HG03442 (cell line): ENCODE data around the gene RAD51B.
A peak's percentile ranks its signal among the peaks of the same experiment; 100 is the strongest.
"Not testable (repeated sequence)": the region's sequence is repeated elsewhere in the genome, so short reads cannot be mapped to it uniquely, and the experiment has no call there.

ENCODE experiments used
- ATAC-seq: cut with Tn5 transposase; IDR thresholded peaks from one replicate; pipeline ENCODE4 v1.9.1; 2021; ENCODE audit warnings: mild to moderate bottlenecking, moderate library complexity; ENCODE audit not compliant: unreplicated experiment

Gene RAD51B

GRCh38 chr14:68285421-68286179 is 466.0 kb downstream of the RAD51B start:
- ATAC-seq, result peak; percentile 31

DNA sequence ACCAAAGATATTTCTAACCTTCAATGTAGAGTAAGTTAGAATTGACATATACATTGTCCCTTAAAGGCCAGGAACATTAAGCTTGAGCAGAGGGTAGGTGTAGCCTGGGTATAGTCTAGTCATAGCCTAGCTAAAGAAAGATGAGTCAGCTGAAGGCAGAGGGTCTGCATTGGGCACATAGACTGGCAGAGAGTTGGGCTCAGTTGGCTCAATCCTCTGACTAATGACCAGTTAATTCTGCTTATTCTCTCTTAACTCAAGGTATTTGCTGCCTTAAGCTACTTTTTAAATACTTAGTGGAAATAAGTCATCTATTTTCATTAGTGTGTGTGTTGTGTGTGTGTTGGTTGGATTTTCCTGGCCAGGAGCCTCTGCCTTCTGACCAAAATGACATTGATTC is 467.1 kb downstream of the RAD51B start:
- ATAC-seq, result no peak

GRCh38 chr14:68289452-68289851 is 469.9 kb downstream of the RAD51B start:
- not testable (repeated sequence) for ATAC-seq

GRCh38 chr14:68291820-68292219 is 472.2 kb downstream of the RAD51B start:
- ATAC-seq, result no peak

- ATAC-seq, result no peak
Measured at GRCh38 chr14:68292441-68293215, 473.0 kb downstream of the RAD51B start.

- no peak for ATAC-seq
Measured at GRCh38 chr14:68293404-68293803, 473.8 kb downstream of the RAD51B start.

DNA sequence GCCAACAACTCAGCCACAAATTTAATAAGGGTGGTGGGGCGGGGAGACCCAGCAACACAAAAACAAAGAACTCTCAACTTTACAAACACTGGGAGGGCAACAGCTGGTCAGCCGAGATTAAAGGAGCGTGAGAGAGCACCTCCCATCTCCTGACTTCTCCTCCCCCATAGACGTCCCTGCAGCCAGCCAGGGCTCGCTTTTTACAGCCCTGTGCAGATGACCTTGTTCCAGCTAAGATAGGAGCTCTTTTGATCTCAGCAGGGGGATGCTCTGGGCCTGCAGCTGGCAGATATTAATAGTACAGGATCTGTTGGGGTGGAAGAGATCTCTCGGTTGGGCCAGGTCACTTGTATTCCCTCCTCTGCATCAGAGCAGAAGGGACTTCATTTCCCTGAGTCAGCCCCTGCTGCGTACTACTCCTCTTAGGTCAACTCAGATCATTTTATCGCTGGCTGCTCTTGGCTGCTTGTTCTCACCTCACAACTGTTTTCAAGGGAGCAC is 475.8 kb downstream of the RAD51B start:
- no peak for ATAC-seq

DNA sequence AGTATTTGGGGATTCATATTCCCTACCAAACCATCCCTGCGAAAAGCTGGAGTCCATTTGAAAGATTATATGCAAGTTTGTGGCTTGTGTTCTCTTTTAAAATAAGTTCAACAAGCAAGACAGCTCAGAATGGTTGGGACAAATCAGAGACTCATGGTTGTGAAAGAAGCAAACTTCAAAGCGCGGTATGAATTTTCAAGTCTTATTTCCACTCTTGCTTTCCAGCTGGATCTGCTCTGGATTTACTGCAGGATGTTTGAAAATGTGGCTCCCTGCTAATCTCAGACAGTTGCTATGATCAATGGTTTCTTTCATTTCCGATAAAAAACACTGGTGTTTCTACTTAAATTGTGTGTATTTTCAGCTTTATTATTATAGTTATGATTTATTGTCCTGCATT is 477.5 kb downstream of the RAD51B start:
- no peak for ATAC-seq

- ATAC-seq, result no peak
Measured at GRCh38 chr14:68297876-68298468, 478.4 kb downstream of the RAD51B start.

DNA sequence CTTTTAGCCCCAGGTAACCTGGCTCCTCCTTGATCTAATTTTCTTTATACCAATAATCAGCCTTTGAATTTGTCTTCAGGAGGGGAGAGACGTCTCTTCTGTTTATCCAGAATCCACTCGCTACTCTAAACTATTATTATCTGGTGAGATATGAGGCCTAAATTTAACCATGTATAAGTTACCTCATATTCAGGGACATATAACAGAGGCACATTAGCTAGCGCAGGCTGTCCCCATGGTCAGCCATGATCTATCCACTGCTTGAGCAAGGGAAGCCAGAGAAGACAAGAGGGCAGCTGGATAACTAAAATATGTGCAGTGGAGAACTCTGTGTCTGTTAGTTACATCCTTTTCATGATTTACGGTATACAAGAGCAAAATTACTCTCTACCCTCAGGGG is 481.0 kb downstream of the RAD51B start:
- no peak for ATAC-seq

GRCh38 chr14:68301219-68301618 is 481.6 kb downstream of the RAD51B start:
- no peak for ATAC-seq

GRCh38 chr14:68302938-68303337 is 483.4 kb downstream of the RAD51B start:
- not testable (repeated sequence) for ATAC-seq

GRCh38 chr14:68305738-68306137 is 486.2 kb downstream of the RAD51B start:
- ATAC-seq, result no peak

DNA sequence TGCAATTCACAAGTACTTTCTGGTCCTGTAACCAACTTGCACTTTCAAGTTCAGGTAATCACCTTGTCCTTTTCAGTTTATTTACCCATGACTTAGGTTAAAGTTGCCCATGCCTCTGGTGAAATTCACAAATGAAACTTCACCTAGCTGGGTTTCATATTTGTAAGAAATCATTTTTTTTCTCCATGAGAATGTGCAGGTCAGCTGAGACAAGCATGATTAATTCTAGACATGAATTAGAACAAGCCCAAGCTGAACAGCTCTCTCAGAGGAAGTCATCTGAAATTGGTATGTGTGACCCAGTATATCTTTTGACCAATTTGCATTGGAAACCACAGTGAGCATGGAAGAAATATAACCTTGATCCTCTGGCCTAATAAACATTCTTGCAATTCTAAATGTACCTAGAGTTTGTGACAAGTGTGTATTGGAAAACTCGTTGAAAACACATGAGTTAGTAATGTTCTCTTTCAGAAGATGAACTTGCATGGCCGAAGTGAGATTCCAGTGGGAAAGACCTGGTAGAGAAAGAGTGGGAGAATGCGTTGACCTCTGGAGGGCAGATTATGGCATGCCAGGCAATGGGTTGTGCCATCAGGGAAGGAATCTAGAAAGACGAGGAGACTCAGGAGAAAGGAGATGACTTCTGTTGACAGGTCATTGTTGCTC is 486.8 kb downstream of the RAD51B start:
- no peak for ATAC-seq

GRCh38 chr14:68306934-68307789 is 487.6 kb downstream of the RAD51B start:
- ATAC-seq, result no peak

DNA sequence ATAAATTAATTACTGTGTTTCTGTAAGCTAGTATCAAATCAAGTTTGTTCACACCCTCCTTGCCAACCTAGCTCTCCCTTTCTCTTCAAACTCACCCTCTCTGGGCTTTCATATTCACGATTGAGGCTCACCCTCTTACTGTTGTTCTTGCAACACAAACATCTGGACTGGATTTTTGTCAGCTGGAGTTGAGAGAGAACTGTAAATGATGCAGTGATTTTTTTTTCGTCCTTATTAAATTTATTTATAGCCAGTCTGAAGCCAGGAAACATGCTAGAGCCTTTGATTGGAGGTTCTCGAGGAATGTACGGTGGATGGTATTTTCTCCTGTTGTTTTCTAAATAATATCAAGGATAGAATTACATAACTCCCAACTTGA is 488.2 kb downstream of the RAD51B start:
- ATAC-seq, result no peak

DNA sequence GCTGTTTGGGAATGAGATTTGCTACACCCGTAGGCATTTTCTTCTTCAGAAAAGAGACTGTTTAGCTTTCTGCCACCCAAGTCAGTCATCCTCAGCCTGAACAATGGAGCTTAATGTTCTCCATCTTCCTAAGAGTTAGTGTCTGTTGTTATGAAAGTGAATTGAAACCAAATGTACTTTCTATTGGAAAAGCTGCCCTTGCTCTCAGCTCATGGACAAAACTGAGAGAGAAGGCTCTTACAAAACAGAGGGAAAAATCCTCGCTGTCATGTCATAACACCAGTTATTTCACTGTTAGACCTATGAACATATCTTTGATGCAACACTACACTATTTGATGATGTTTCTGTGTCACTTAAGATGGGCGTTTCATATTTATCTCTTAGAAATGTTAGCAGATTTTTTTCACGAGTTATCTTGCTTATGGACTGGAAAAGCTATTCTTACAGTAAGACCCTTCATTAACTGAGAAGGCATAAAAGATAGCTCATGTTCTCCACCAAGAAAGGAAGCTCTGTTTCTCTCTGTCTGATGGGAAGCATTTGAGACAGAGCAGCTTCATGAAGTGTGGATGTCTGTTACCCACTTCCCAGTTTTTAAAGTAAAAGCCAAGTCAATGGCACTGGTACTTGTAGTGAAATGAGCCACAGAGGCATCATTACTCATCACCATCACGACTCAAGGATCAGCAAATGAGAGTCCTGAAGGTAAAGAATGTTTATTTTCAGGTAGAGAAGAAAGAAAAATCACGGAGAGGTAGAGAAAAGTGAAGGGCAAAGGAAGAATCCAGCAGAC is 489.3 kb downstream of the RAD51B start:
- ATAC-seq, result no peak

DNA sequence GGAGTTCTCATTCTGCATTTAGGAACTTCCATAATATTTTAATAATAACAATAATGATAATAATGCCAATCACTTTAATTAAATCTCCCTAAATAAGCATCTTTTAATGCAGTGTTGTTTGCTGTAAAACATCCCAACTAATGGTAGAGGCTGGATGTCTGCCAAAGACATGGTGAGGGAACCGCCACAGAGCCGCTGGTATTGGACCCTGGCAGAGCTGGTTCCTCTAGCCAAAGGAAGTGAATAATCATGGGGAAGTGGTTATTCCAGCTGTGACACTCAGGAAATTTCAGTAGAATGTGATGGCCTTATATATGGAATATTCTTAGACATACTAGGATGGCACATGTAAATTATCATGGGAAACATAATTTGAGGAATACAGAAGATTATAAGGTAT is 490.0 kb downstream of the RAD51B start:
- no peak for ATAC-seq

DNA sequence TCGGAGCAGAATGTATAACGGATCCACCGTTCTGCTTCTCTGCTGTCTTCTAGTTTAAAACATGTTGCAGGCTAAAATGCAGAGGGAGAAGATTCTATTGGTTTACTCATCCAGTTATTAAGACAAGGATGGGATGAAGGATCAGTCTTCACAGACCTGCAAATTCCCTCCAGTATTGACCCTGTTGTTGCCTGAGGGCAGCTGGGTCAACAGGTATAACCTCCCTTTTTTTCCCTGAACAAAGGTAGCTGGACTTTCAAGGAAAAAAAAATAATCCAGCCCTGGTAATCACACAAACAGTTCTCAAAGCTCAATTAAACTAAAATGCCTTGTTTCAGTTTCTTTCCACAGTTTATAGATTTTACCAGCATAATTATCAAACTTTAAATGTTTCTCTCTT is 492.7 kb downstream of the RAD51B start:
- no peak for ATAC-seq
